GM21528 (cell line): ENCODE data around the gene TMEM200B.
"Not testable (repeated sequence)": the region's sequence is repeated elsewhere in the genome, so short reads cannot be mapped to it uniquely, and the experiment has no call there.

ENCODE experiments used
- ATAC-seq: cut with Tn5 transposase; IDR thresholded peaks from one replicate; pipeline ENCODE4 v1.9.1; 2021; ENCODE audit warnings: mild to moderate bottlenecking, moderate library complexity; ENCODE audit not compliant: unreplicated experiment, low FRiP score

The TMEM200B gene

GRCh38 chr1:29136391-29136915 lies 12.8 kb upstream of the TMEM200B start:
- no peak for ATAC-seq

GRCh38 chr1:29134695-29135028 lies 11.0 kb upstream of the TMEM200B start:
- ATAC-seq = no peak

GRCh38 chr1:29133861-29134694 lies 10.4 kb upstream of the TMEM200B start:
- ATAC-seq = no peak

GRCh38 chr1:29131056-29131455 lies 7.4 kb upstream of the TMEM200B start:
- not testable (repeated sequence) for ATAC-seq

- ATAC-seq = no peak
Measured at GRCh38 chr1:29129916-29130315, 6.2 kb upstream of the TMEM200B start.

- ATAC-seq = no peak
Measured at GRCh38 chr1:29128739-29129138, 5.0 kb upstream of the TMEM200B start.

- ATAC-seq = no peak
Measured at GRCh38 chr1:29126198-29126597, 2.5 kb upstream of the TMEM200B start.

- ATAC-seq = no peak
Measured at GRCh38 chr1:29125788-29126187, 2.1 kb upstream of the TMEM200B start.

- no peak for ATAC-seq
Measured at GRCh38 chr1:29125237-29125641, 1.5 kb upstream of the TMEM200B start.

- ATAC-seq = no peak
Measured at GRCh38 chr1:29124366-29125236, 898 bp upstream of the TMEM200B start.

- no peak for ATAC-seq
Measured at GRCh38 chr1:29123053-29123886, 433 bp downstream of the TMEM200B start.

GRCh38 chr1:29122682-29123052 lies 1.0 kb downstream of the TMEM200B start:
- no peak for ATAC-seq

- ATAC-seq = no peak
Measured at GRCh38 chr1:29121936-29122681, 1.6 kb downstream of the TMEM200B start.

- ATAC-seq = no peak
Measured at GRCh38 chr1:29121516-29121935, 2.2 kb downstream of the TMEM200B start.

- ATAC-seq = no peak
Measured at GRCh38 chr1:29120947-29121485, 2.7 kb downstream of the TMEM200B start.

- ATAC-seq = no peak
Measured at GRCh38 chr1:29120367-29120766, 3.3 kb downstream of the TMEM200B start.

GRCh38 chr1:29119121-29119929 lies 4.4 kb downstream of the TMEM200B start:
- no peak for ATAC-seq

- no peak for ATAC-seq
Measured at GRCh38 chr1:29117381-29117780, 6.3 kb downstream of the TMEM200B start.

GRCh38 chr1:29114654-29115053 lies 9.0 kb downstream of the TMEM200B start:
- ATAC-seq = no peak
